Activated gamma-delta T cell (primary cell): Measurements from ENCODE around the gene STIL.
"Not testable (repeated sequence)": the region's sequence is repeated elsewhere in the genome, so short reads cannot be mapped to it uniquely, and the experiment has no call there.

ENCODE experiments used
- DNase-seq: peaks from one replicate; lab custom pipeline; 2025; lab: John Stamatoyannopoulos, UW

Gene STIL

DNA sequence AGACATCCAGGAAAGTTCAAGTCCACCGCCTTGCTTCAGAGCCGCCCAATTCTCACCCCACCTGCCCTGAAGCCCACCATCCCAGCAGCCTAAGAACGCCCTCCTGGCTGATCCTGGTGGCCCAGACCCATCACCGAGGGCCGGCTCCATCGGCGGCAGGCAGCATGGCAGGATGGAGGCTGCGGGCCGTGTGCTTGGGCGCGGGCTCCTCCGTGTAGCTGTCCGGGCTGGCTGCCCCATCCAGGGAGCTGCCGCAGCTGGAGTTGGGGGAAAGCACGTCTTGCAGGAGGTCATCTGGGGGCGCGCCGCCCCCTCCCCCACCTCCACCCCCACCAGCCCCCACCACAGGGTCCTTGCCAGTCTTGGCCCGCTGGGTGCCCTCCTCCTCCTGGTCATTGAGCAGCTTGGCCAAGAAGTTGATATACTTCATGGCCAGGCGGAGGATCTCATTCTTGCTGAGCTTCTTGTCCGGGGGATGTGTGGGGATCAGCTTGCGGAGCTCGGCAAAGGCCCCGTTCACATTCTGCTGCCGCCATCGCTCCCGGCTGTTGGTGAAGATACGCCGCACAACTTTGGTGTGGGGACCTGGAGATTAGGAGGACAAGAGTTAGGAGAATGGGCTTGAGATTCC, 94.2 kb downstream of the STIL start:
- no peak for DNase-seq

GRCh38 chr1:47219001-47219400, 94.9 kb downstream of the STIL start:
- no peak for DNase-seq

GRCh38 chr1:47216278-47217059, 97.5 kb downstream of the STIL start:
- no peak for DNase-seq

GRCh38 chr1:47215713-47216112, 98.2 kb downstream of the STIL start:
- DNase-seq: no peak

DNA sequence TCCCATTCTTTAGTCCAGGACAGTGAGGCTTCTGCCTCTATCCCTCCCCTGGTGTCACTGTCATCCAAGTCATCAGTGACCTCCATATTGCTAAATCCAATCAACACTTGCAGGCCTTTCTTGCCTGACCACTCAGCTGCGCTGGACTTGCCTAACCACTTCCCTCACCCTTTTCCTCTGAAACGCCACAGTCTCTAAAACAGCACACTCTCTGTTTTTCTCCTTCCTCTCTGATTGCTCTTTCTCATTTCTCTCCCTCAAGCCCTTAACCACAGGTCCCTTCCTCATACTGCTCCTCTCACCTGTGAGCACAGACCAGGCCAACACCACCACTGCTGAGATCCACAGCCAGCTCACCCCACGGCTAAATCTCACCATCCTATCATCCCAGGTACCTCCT, 99.4 kb downstream of the STIL start:
- no peak for DNase-seq

- no peak for DNase-seq
Measured at GRCh38 chr1:47213230-47213963, 100.5 kb downstream of the STIL start.

- no peak for DNase-seq
Measured at GRCh38 chr1:47212636-47213229, 101.2 kb downstream of the STIL start.

DNA sequence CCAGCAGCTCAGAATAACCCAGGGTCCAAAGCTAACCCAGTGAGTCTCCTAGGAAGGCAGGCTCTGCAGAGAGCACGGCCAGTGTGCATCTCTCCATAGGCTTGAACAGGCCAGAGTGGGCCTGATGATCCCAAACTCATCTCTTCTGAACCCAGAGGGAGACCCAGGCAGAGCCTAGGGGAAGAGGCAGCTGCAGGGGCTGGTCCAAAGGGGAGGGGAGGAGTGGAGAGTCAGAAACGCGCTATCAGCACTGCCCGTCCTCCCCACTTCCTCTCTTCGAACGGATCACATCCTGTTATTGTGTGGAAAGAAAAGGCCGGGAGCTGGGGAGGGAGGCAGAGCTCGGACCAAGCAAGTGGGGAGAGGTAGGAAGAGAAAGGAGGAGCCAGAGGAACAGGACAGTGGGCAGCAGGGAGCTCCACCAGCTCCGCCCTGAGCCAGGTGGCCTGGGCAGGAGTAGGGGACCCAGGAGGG, 102.1 kb downstream of the STIL start:
- DNase-seq: no peak

- DNase-seq: no peak
Measured at GRCh38 chr1:47210666-47211065, 103.3 kb downstream of the STIL start.

DNA sequence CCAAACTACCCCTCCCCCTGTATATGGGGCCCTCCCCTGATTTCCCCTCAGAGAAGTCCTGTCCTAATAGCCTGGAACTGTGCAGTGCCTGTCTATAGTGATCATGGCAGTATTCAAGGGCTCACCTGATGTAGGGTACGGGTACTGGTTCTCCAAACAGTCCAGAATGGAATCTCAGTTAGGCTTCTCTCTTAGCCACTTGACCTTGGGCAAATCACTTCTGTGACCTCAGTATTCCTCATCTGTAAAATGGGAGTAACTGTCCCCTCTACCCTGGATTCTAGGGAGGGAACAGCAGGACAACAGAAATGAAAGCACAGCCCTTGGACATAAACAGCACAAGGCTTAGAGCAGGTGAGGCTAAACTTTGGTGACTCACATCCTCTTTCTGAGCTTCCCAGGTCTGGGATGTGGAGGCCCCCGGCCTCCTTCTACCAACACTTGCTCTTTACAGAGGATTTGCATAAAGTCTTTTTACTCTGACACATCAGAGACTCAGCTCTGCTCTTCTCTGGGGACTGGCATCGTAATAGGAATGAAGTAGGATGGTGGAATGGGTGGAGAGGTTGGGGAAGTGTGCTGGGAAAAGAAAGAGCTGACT, 104.1 kb downstream of the STIL start:
- DNase-seq: no peak

DNA sequence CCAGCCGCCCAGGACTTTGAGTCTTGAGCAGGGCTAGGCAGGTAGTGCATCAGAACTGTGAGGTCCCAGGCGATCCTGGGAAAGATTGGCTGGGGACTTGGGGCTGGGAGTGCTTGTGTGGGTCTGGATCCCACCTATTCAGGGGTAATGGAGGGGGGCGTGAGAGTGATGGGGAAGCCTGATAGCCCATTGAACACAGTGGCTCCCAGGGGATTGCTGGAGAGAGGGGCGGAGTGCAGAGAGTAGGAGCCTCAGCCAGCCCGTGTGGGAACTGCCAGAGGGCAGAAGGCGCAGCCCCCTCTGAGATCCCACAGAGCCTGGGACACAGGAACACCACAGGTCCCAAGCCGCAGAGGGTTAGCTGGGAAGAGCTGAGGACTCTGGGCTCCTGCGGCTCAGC, 104.9 kb downstream of the STIL start:
- no peak for DNase-seq

DNA sequence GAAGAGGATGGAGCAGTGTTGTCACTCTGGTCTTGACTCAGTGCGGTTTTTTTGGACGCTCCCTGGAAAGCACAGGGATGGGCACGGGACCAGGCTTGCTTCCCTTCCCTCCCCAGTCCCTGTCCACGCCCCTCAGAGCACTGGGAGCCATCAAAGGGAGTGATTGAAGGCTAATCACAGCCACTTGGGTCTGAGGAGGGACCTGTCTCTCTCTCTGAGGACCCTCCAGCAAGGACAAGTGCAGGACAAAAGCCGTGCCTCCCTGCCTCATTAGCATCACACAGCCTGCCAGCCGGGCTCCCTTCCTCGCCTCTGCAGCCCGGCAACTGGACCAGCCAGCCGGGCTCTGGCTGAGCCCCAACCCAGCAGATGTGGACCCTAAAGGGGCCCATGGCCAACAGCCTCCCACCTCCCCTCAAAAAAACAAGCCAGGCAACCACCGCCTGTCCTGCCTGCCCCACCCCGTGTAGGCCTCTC, 105.5 kb downstream of the STIL start:
- no peak for DNase-seq

DNA sequence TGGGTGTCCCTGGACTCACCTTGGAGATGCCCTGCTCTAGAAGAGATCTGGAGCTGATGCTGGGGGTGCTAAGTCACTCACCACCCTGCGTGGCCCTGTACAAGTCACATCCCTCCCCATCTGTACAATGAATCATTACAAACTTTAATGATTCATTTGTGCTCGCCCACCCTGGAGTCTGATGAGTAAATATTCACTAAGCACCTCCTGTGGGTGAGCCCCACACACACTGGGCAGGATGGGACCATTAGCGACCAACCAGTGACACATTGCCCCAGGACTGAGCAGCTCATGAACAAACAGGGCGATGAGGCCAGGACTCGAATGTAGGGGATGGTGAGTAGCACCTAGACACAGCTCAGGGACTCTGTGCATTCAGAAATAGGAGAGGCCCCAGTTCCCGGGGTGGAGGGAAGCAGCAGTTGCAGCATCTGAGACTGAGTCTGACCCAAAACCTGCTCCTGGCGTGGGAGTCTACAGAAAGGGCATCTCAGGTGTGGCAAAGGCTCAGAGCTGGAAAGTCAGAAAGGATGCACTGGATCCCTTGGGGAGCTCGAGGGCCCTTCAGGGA, 106.1 kb downstream of the STIL start:
- DNase-seq: no peak

DNA sequence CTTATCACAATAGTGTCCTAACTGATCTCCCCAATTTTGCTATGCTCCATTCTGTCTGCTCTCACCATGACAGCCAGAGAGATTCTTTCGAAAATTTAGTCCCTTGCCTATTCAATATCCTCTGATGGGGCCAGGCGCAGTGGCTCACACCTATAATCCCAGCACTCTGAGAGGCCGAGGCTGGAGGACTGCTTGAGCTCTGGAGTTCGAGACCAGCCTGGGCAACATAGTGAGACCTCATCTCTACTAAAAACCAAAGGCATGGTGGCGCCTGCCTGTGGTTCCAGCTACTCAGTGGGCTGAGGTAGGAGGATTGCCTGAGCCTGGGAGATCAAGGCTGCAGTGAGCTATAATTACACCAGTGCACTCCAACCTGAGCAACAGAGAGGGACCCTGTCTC, 108.0 kb downstream of the STIL start:
- no peak for DNase-seq

- DNase-seq: not testable (repeated sequence)
Measured at GRCh38 chr1:47203504-47203903, 110.4 kb downstream of the STIL start.

- no peak for DNase-seq
Measured at GRCh38 chr1:47201179-47201578, 112.8 kb downstream of the STIL start.
